ENCODE data around the gene BLNK. TPM values are rescaled to one million over a fixed set of nuclear protein-coding genes. Genes with fewer than 3 reads are reported as not detected.
A peak's percentile ranks its signal among the peaks of the same experiment; 100 is the strongest.

Gene BLNK
- total RNA-seq, 1 donor from 2014 or later = not detected

GRCh38 chr10:96299383-96299782, 28.0 kb upstream of the BLNK start:
- Mint-ChIP-seq H3K9me3 (no peaks in the 10 kb centered on the region), H3K27ac (no peak overlapping the region), H3K4me3 (no peak overlapping the region), H3K36me3 (ENCODE audit: low read depth) (no peaks in the 10 kb centered on the region), H3K4me1 (ENCODE audit: low read depth) (peaks cover 18% of the 10 kb centered on the region), H3K27me3 (ENCODE audit: insufficient read depth) (peaks cover 5% of the 10 kb centered on the region)
- no peak for DNase-seq (ENCODE audit: low spot score)
- intact Hi-C loops (cut with micrococcal nuclease) = loop anchor here (10.0 kb wide), 1 partner anchor 255 kb away; the partner anchor contains the start of gene CCNJ

DNA sequence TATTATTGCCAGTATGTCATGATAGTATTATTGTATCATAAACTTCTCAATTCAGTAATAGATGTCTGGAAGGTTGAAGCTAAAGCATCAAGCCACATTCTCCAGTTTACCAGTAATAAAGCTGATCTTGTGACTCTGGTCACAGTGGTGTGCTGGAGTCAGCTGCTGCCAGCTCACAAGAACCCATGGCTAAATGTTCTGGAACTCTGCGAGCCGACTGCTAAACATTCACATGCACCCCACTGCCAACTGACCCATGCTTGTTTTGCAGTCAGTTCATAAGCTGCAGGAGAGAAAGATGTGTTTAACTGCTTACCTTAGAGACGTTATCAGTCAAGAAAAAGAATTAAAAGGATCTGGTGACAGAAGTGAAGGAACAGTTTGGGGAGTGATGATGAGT, 27.0 kb upstream of the BLNK start:
- H3K9me3 Mint-ChIP-seq = no peaks in the 10 kb centered on the region
- peaks cover 22% of the 10 kb centered on the region for H3K4me1 Mint-ChIP-seq (ENCODE audit: low read depth)
- no peak overlapping the region for H3K4me3 Mint-ChIP-seq
- H3K36me3 Mint-ChIP-seq (ENCODE audit: low read depth) = no peaks in the 10 kb centered on the region
- H3K27me3 Mint-ChIP-seq (ENCODE audit: insufficient read depth) = peaks cover 9% of the 10 kb centered on the region
- DNase-seq (ENCODE audit: low spot score) = no peak
- intact Hi-C loops (cut with micrococcal nuclease) = loop anchor here (10.0 kb wide), 1 partner anchor 254 kb away; the partner anchor contains the start of gene CCNJ
- no peak overlapping the region for H3K27ac Mint-ChIP-seq

GRCh38 chr10:96297486-96297885, 26.1 kb upstream of the BLNK start:
- H3K27ac Mint-ChIP-seq = no peak overlapping the region
- peaks cover 23% of the 10 kb centered on the region for H3K4me1 Mint-ChIP-seq (ENCODE audit: low read depth)
- H3K27me3 Mint-ChIP-seq (ENCODE audit: insufficient read depth) = peaks cover 5% of the 10 kb centered on the region

DNA sequence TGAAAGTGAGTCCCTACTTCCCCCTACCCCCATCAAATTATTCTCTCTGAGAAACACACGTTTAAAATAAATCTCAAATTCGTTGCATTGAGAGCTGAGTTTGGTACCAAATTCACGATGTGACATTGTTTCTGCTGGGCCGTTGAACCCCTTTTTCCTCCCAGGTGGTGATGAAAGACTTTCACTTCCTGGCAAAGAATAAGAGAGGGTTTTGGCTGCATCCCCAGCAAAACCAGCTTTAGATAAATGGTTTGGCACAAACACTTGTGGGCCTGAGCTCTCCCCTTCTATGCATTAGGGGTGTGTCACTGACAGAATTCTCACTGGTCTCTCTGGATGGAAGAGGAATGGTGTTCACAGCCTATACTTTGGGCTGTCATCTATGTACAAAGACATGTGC, 24.1 kb upstream of the BLNK start:
- Mint-ChIP-seq H3K36me3 (ENCODE audit: low read depth) (no peaks in the 10 kb centered on the region), H3K27me3 (ENCODE audit: insufficient read depth) (peaks cover 5% of the 10 kb centered on the region), H3K4me3 (no peak overlapping the region), H3K27ac (no peak overlapping the region), H3K4me1 (ENCODE audit: low read depth) (peaks cover 23% of the 10 kb centered on the region), H3K9me3 (no peaks in the 10 kb centered on the region)
- intact Hi-C loops (cut with micrococcal nuclease) = loop anchor here (10.0 kb wide), 1 partner anchor 251 kb away; the partner anchor contains the start of gene CCNJ
- DNase-seq (ENCODE audit: low spot score) = no peak

More at GRCh38 chr10:96297486-96297885, 26.1 kb upstream of the BLNK start:
- intact Hi-C loops (cut with micrococcal nuclease) = loop anchor here (10.0 kb wide), 1 partner anchor 253 kb away; the partner anchor contains the start of gene CCNJ
- no peaks in the 10 kb centered on the region for H3K36me3 Mint-ChIP-seq (ENCODE audit: low read depth)
- no peak for DNase-seq (ENCODE audit: low spot score)
- no peaks in the 10 kb centered on the region for H3K9me3 Mint-ChIP-seq
- H3K4me3 Mint-ChIP-seq = no peak overlapping the region

DNA sequence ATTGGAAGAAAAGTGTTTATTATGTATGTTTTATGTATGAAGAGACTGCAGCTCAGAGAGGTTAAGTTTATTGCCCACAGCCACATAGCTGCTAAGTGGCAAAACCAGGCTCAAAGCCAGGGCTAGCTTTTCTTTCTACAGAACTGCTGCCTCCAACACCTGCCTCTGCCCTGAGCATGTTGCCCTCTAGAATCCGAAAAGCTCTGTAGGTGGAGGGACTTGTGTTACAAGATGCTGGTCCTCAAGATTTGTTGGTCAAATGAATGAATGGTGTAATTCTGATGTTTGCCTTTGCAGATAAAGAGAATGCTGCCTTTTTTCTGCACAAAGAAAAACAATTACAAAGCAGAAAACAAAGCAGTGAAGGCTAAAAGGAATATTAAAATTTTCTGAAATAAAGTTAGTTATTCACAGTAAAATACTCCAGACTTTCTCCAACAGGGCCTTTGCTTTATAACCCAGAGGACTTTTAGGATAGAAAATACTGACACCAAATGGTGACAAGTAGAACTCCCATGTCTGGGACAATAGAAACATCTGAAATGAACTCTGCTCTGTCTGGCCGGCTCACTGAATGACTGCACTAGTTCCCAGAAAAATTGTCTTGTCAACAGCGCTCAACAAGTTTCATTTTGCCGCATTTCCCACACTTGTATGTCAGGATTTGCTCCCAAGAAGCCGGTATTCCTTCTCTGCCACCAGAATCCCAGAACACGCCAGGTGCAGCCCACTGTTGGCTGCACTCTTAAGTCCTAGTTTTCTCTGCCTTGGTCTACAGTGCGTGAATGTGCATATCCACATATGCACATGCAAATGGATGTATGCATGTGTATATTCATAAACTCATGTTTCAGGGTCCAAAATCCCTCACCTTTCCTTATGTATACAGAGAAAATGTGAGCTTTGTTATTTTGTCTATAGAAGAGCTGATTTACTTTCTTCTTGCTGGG, 21.9 kb upstream of the BLNK start:
- Mint-ChIP-seq H3K27ac (no peak overlapping the region), H3K4me3 (no peak overlapping the region), H3K4me1 (ENCODE audit: low read depth) (peaks cover 14% of the 10 kb centered on the region), H3K27me3 (ENCODE audit: insufficient read depth) (peaks cover 5% of the 10 kb centered on the region), H3K36me3 (ENCODE audit: low read depth) (no peaks in the 10 kb centered on the region), H3K9me3 (no peaks in the 10 kb centered on the region)
- intact Hi-C loops (cut with micrococcal nuclease) = loop anchor here (1.0 to 10.0 kb wide), 5 partner anchors 64 to 598 kb away; partner anchors contain the start of genes CC2D2B and CCNJ
- no peak for DNase-seq (ENCODE audit: low spot score)

GRCh38 chr10:96290368-96291133, 19.2 kb upstream of the BLNK start:
- Mint-ChIP-seq H3K27ac (no peak overlapping the region), H3K9me3 (no peaks in the 10 kb centered on the region)
- intact Hi-C loops (cut with micrococcal nuclease) = loop anchor here (5.0 to 10.0 kb wide), 2 partner anchors 246 to 383 kb away; partner anchors contain the start of genes CC2D2B and CCNJ

GRCh38 chr10:96289218-96289910, 18.0 kb upstream of the BLNK start:
- Mint-ChIP-seq H3K4me1 (ENCODE audit: low read depth) (peaks cover 20% of the 10 kb centered on the region), H3K4me3 (no peak overlapping the region), H3K27ac (no peak overlapping the region)

More at GRCh38 chr10:96290368-96291133, 19.2 kb upstream of the BLNK start:
- Mint-ChIP-seq H3K4me3 (no peak overlapping the region), H3K36me3 (ENCODE audit: low read depth) (no peaks in the 10 kb centered on the region), H3K4me1 (ENCODE audit: low read depth) (peaks cover 22% of the 10 kb centered on the region), H3K27me3 (ENCODE audit: insufficient read depth) (peaks cover 5% of the 10 kb centered on the region)
- DNase-seq (ENCODE audit: low spot score) = no peak

GRCh38 chr10:96288151-96288621, 16.8 kb upstream of the BLNK start:
- peaks cover 15% of the 10 kb centered on the region for H3K4me1 Mint-ChIP-seq (ENCODE audit: low read depth)
- no peak for DNase-seq (ENCODE audit: low spot score)
- intact Hi-C loops (cut with micrococcal nuclease) = no loop called here
- H3K27me3 Mint-ChIP-seq (ENCODE audit: insufficient read depth) = no peaks in the 10 kb centered on the region
- no peaks in the 10 kb centered on the region for H3K36me3 Mint-ChIP-seq (ENCODE audit: low read depth)
- H3K27ac Mint-ChIP-seq = no peak overlapping the region
- no peaks in the 10 kb centered on the region for H3K9me3 Mint-ChIP-seq
- peak overlapping the region; percentile 46 for H3K4me3 Mint-ChIP-seq

More at GRCh38 chr10:96289218-96289910, 18.0 kb upstream of the BLNK start:
- no peak for DNase-seq (ENCODE audit: low spot score)
- no peaks in the 10 kb centered on the region for H3K36me3 Mint-ChIP-seq (ENCODE audit: low read depth)
- H3K9me3 Mint-ChIP-seq = no peaks in the 10 kb centered on the region
- H3K27me3 Mint-ChIP-seq (ENCODE audit: insufficient read depth) = peaks cover 5% of the 10 kb centered on the region
- intact Hi-C loops (cut with micrococcal nuclease) = no loop called here

DNA sequence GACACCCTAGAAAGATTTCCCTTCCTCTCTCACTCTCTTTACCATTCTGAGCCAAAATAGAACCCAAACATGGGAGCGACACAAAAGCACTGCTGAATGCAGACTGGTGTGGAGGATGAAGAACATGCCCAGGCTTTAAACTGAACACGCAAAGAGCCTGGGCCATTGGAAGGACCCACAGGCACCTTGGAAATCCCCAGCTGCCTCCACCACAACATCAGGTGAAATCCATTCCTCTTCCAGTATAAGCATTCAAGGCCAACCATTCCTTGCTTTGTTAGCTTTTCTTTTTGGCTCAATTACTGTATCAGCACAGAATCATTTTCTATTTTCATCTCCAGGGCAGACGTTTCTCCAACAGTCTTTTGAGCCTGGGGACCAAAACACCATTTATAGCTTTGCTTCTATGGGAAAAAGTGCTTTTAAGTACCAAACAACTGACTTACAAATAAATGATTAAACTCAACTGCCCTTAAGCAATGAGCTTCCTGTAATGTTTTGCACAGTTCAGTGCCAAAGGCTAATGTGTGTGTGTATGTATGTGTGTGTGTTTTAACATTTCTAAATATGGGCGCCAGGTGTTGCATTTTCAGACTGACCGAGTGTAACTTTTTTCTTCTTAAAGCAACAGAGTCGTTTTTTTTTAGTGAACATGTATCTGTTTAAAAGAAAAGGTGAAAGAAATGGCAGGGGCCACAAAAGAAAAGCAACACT, 16.2 kb upstream of the BLNK start:
- no peaks in the 10 kb centered on the region for H3K9me3 Mint-ChIP-seq
- no peak overlapping the region for H3K27ac Mint-ChIP-seq
- peak overlapping the region; percentile 58 for H3K4me3 Mint-ChIP-seq
- intact Hi-C loops (cut with micrococcal nuclease) = no loop called here
- H3K27me3 Mint-ChIP-seq (ENCODE audit: insufficient read depth) = no peaks in the 10 kb centered on the region
- H3K36me3 Mint-ChIP-seq (ENCODE audit: low read depth) = no peaks in the 10 kb centered on the region
- no peak for DNase-seq (ENCODE audit: low spot score)
- H3K4me1 Mint-ChIP-seq (ENCODE audit: low read depth) = peaks cover 15% of the 10 kb centered on the region

DNA sequence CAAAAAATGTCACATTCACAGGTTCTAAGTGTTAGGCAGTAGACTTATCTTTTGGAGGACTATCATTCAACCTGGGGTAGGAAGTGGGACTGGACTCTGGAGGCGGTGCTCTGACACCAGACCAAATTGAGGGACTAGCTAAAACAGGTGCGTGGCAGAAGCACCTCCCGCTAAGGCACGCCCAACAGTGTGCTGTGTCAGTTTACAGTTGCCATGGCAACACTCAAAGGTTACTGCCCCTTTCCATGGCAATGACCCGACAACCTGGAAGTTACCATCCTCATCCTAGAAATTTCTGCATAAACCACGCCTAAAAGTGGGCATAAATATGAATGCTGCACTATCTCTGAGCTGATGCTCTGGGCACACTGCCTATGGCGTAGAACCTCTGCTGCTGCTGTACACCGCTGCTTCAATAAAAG, 14.0 kb upstream of the BLNK start:
- no peak for DNase-seq (ENCODE audit: low spot score)
- H3K9me3 Mint-ChIP-seq = no peaks in the 10 kb centered on the region
- H3K36me3 Mint-ChIP-seq (ENCODE audit: low read depth) = no peaks in the 10 kb centered on the region
- intact Hi-C loops (cut with micrococcal nuclease) = no loop called here
- H3K4me1 Mint-ChIP-seq (ENCODE audit: low read depth) = peaks cover 15% of the 10 kb centered on the region
- no peak overlapping the region for H3K4me3 Mint-ChIP-seq
- no peaks in the 10 kb centered on the region for H3K27me3 Mint-ChIP-seq (ENCODE audit: insufficient read depth)
- no peak overlapping the region for H3K27ac Mint-ChIP-seq

DNA sequence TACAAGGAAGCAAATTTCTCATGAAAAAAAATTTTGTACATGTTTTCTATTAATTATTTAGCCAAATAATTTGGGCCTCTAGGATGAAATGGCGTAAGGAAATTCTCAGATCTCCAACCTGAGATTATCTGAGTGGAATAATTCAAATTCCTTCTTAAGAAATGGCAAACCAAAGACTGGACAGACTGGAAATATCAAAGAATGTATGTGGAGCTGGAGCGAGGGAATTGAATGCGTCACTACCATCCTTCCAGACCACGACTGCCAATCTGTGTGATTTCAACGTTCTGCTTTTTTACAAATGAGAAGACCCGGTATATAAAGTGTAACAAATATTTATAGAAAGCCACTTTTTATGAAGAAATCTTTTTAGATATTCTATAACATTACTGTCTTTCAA, 12.4 kb upstream of the BLNK start:
- Mint-ChIP-seq H3K27ac (no peak overlapping the region), H3K36me3 (ENCODE audit: low read depth) (no peaks in the 10 kb centered on the region), H3K9me3 (no peaks in the 10 kb centered on the region), H3K4me3 (no peak overlapping the region), H3K4me1 (ENCODE audit: low read depth) (peaks cover 15% of the 10 kb centered on the region), H3K27me3 (ENCODE audit: insufficient read depth) (no peaks in the 10 kb centered on the region)
- DNase-seq (ENCODE audit: low spot score) = no peak
- intact Hi-C loops (cut with micrococcal nuclease) = no loop called here

DNA sequence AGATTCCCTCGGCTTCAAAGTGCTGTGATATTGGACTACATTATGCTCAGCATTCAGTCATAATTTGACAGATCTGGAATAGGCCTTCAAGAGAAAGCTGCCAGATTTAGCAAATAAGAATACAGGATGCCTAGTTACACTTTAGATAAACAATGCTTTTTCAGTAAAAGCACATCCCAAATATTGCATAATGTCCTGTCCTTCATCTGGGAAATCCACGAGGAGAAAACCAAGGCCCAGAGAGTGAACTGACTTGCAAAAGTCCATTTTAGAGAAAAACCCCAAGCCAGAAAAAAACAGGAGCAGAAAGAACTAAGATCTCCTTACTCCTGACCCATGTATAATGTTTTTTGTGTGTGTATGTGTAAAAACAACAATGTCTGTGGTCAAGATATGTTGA, 12.0 kb upstream of the BLNK start:
- no peak overlapping the region for H3K27ac Mint-ChIP-seq
- H3K36me3 Mint-ChIP-seq (ENCODE audit: low read depth) = no peaks in the 10 kb centered on the region
- no peaks in the 10 kb centered on the region for H3K9me3 Mint-ChIP-seq
- DNase-seq (ENCODE audit: low spot score) = no peak
- H3K4me1 Mint-ChIP-seq (ENCODE audit: low read depth) = peaks cover 13% of the 10 kb centered on the region
- H3K4me3 Mint-ChIP-seq = no peak overlapping the region
- H3K27me3 Mint-ChIP-seq (ENCODE audit: insufficient read depth) = peaks cover 2% of the 10 kb centered on the region
- intact Hi-C loops (cut with micrococcal nuclease) = no loop called here
